SK-N-SH treated with all-trans-retinoic acid at 6 μM for 48 hours (cell line): ENCODE measurements around the gene CLEC4C.

Experiments used
- CREB5 ChIP-seq: fragments of 250-450 bp; sonication (Bioruptor Pico); IDR thresholded peaks from 2 replicates; pipeline ENCODE4 v1.5.1; 2020; ENCODE audit warnings: low read depth, mild to moderate bottlenecking, moderate library complexity
- CSDC2 ChIP-seq: fragments of 250-450 bp; sonication (Bioruptor Pico); IDR thresholded peaks from 2 replicates; pipeline ENCODE4 v1.5.0; 2020; ENCODE audit warnings: mild to moderate bottlenecking, moderate library complexity
- CSRNP3 ChIP-seq: fragments of 250-450 bp; sonication (Bioruptor Pico); IDR thresholded peaks from 2 replicates; pipeline ENCODE4 v1.5.1; 2021; ENCODE audit warnings: mild to moderate bottlenecking, moderate library complexity
- ISL1 ChIP-seq: fragments of 250-450 bp; sonication (Bioruptor Pico); IDR thresholded peaks from 2 replicates; pipeline ENCODE4 v2.1.2; 2022; ENCODE audit warnings: mild to moderate bottlenecking, moderate library complexity
- PATZ1 ChIP-seq: fragments of 250-450 bp; sonication (Bioruptor Pico); IDR thresholded peaks from 2 replicates; pipeline ENCODE4 v1.8.0; 2020; ENCODE audit warnings: mild to moderate bottlenecking, moderate library complexity, borderline replicate concordance
- TOX ChIP-seq: fragments of 250-450 bp; sonication (Bioruptor Pico); IDR thresholded peaks from 2 replicates; pipeline ENCODE4 v1.8.0; 2021; ENCODE audit warnings: mild to moderate bottlenecking, moderate library complexity, borderline replicate concordance
- ZC3H10 ChIP-seq: fragments of 250-450 bp; sonication (Bioruptor Pico); IDR thresholded peaks from 2 replicates; pipeline ENCODE4 v1.5.1; 2021; ENCODE audit warnings: mild to moderate bottlenecking, moderate library complexity
- ZFP3 ChIP-seq: fragments of 250-450 bp; sonication (Bioruptor Pico); IDR thresholded peaks from 2 replicates; pipeline ENCODE4 v1.5.0; 2020; ENCODE audit warnings: mild to moderate bottlenecking, moderate library complexity
- ZFP30 ChIP-seq: fragments of 450-650 bp; formaldehyde crosslinking; IDR thresholded peaks from 2 replicates; pipeline ENCODE4 v1.5.0; 2022; ENCODE audit warnings: mild to moderate bottlenecking, moderate library complexity
- ZNF565 ChIP-seq: fragments of 450-650 bp; formaldehyde crosslinking; conservative IDR thresholded peaks from 2 replicates; pipeline ENCODE4 v1.5.0; 2020; ENCODE audit warnings: low read depth, mild to moderate bottlenecking, moderate library complexity

GRCh38 chr12:7750350-7750749 lies 3.2 kb upstream of the CLEC4C start:
- TF ChIP-seq CSDC2 (CRISPR knock-in tag) (no peak), ZNF565 (no peak), ISL1 (CRISPR knock-in tag) (no peak), CREB5 (no peak), TOX (CRISPR knock-in tag) (no peak), ZFP3 (CRISPR knock-in tag) (no peak), PATZ1 (CRISPR knock-in tag) (no peak), ZFP30 (no peak), ZC3H10 (no peak), CSRNP3 (CRISPR knock-in tag) (no peak)
